ENCODE data around the gene ATP8A1. TPM values are rescaled to one million over a fixed set of nuclear protein-coding genes. Genes with fewer than 3 reads are reported as not detected.

The ATP8A1 gene
- total RNA-seq, 1 donor from 2014 or later = 278 TPM

GRCh38 chr4:42369489-42369888 is 287.4 kb downstream of the ATP8A1 start:
- no peak overlapping the region for H3K27ac Mint-ChIP-seq (ENCODE audit: unreplicated experiment)
- H3K4me1 Mint-ChIP-seq (ENCODE audit: low read depth, unreplicated experiment) = no peaks in the 10 kb centered on the region
- H3K27me3 Mint-ChIP-seq (ENCODE audit: unreplicated experiment) = no peaks in the 10 kb centered on the region
- peaks cover 5% of the 10 kb centered on the region for H3K9me3 Mint-ChIP-seq (ENCODE audit: unreplicated experiment)
- DNase-seq = no peak
- TF ChIP-seq CTCF (IDR thresholded peaks at IDR 0.05; ENCODE audit: partially characterized antibody, unreplicated experiment) = no peak
- H3K36me3 Mint-ChIP-seq (ENCODE audit: unreplicated experiment) = no peaks in the 10 kb centered on the region
- no peak overlapping the region for H3K4me3 Mint-ChIP-seq (ENCODE audit: unreplicated experiment)

DNA sequence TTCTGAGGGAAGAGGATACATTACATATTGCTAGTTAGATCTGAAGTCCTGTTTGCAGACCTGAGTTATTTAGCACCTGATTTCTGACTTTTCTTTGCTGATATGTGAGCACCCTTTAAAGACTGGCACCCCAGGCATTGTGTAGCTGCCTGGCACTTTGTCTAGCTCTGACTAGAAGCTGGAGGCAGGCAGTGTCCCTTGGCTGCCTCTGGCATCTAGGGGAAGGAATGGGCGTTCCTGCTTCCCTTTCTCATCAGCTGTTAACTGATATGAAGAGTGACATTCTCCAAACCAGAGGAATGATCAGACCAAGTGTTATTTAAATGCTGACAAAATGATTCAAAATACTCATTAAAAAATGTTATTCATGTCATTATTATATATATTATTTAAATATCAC is 289.9 kb downstream of the ATP8A1 start:
- no peak for TF ChIP-seq CTCF (IDR thresholded peaks at IDR 0.05; ENCODE audit: partially characterized antibody, unreplicated experiment)
- H3K9me3 Mint-ChIP-seq (ENCODE audit: unreplicated experiment) = peaks cover 2% of the 10 kb centered on the region
- H3K27ac Mint-ChIP-seq (ENCODE audit: unreplicated experiment) = no peak overlapping the region
- H3K4me3 Mint-ChIP-seq (ENCODE audit: unreplicated experiment) = no peak overlapping the region
- no peaks in the 10 kb centered on the region for H3K4me1 Mint-ChIP-seq (ENCODE audit: low read depth, unreplicated experiment)
- no peaks in the 10 kb centered on the region for H3K36me3 Mint-ChIP-seq (ENCODE audit: unreplicated experiment)
- no peaks in the 10 kb centered on the region for H3K27me3 Mint-ChIP-seq (ENCODE audit: unreplicated experiment)
- no peak for DNase-seq

DNA sequence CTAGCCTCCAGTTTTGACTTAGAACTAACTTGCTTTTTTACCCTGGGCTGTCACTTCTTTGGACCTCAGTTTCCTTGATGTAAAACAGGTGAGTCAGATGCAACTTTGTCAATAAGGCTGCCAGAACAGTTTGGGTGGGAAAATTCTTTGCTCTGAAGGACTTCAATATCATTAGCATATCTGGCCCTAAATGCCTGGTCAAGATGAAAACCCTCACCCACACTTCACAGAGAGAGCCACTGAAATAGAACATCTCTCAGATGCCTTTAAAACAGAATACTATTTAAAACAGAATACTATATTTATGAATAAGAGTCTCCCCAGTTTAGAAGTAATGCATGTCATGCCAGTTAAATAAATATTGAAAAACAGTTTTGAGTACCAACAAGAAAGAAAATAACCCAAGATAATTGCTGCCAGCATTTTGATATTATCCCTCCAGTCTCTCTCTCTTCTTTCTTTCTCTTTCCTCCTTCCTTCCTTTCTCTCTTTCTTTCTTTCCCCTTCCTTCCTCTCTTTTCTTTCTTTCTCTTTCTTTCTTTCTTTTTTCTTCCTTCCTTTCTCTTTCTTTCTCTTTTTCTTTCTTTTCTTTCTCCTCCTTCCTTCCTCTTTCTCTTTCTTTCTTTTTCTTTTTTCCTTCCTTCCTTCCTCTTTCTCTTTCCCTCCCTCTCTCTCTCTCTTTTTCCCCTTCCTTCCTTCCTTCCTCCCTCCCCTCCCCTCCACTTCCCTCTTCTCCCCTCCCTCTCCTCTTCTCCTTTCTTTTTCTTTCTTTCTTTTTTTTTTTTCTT is 292.4 kb downstream of the ATP8A1 start:
- Mint-ChIP-seq H3K4me3 (ENCODE audit: unreplicated experiment) (no peak overlapping the region), H3K4me1 (ENCODE audit: low read depth, unreplicated experiment) (no peaks in the 10 kb centered on the region), H3K36me3 (ENCODE audit: unreplicated experiment) (no peaks in the 10 kb centered on the region), H3K27ac (ENCODE audit: unreplicated experiment) (no peak overlapping the region), H3K9me3 (ENCODE audit: unreplicated experiment) (no peaks in the 10 kb centered on the region), H3K27me3 (ENCODE audit: unreplicated experiment) (no peaks in the 10 kb centered on the region)
- no peak for DNase-seq
- TF ChIP-seq CTCF (IDR thresholded peaks at IDR 0.05; ENCODE audit: partially characterized antibody, unreplicated experiment) = no peak

GRCh38 chr4:42363614-42364013 is 293.3 kb downstream of the ATP8A1 start:
- H3K4me3 Mint-ChIP-seq (ENCODE audit: unreplicated experiment) = no peak overlapping the region
- H3K9me3 Mint-ChIP-seq (ENCODE audit: unreplicated experiment) = no peaks in the 10 kb centered on the region
- no peaks in the 10 kb centered on the region for H3K27me3 Mint-ChIP-seq (ENCODE audit: unreplicated experiment)
- DNase-seq = no peak
- no peaks in the 10 kb centered on the region for H3K4me1 Mint-ChIP-seq (ENCODE audit: low read depth, unreplicated experiment)
- TF ChIP-seq CTCF (IDR thresholded peaks at IDR 0.05; ENCODE audit: partially characterized antibody, unreplicated experiment) = no peak
- H3K36me3 Mint-ChIP-seq (ENCODE audit: unreplicated experiment) = no peaks in the 10 kb centered on the region
- no peak overlapping the region for H3K27ac Mint-ChIP-seq (ENCODE audit: unreplicated experiment)

DNA sequence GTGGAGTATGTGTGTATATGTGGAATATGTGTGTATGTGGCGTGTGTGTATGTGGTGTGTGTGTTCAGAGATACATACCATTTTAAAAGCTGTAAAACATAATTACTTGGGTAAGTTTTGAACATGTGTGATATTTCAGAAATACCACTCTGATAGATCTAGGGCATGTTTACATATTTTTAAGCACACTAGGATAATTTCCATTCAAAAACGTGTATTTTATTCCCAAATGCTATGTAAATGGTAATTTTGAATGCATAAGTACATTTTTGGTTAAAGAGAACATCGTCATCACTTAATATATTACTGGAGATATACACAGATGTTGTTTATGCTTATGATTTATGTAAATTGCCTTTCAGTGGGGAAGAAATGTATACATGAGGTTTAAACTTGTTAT is 294.3 kb downstream of the ATP8A1 start:
- no peak for TF ChIP-seq CTCF (IDR thresholded peaks at IDR 0.05; ENCODE audit: partially characterized antibody, unreplicated experiment)

More for the DNA sequence above, 294.3 kb downstream of the ATP8A1 start:
- no peaks in the 10 kb centered on the region for H3K27me3 Mint-ChIP-seq (ENCODE audit: unreplicated experiment)
- no peak for DNase-seq
- no peaks in the 10 kb centered on the region for H3K36me3 Mint-ChIP-seq (ENCODE audit: unreplicated experiment)
- no peaks in the 10 kb centered on the region for H3K9me3 Mint-ChIP-seq (ENCODE audit: unreplicated experiment)
- no peaks in the 10 kb centered on the region for H3K4me1 Mint-ChIP-seq (ENCODE audit: low read depth, unreplicated experiment)
- no peak overlapping the region for H3K27ac Mint-ChIP-seq (ENCODE audit: unreplicated experiment)
- no peak overlapping the region for H3K4me3 Mint-ChIP-seq (ENCODE audit: unreplicated experiment)
